Endothelial cell of umbilical vein (primary cell): ENCODE data around the gene TSPAN31. TPM values are rescaled to one million over a fixed set of nuclear protein-coding genes. Genes with fewer than 3 reads are reported as not detected.

ENCODE experiments used
- BruUV-seq: library from RNA; stranded (reverse); fragments of 400-500 nt; replicated peaks from 2 replicates; lab custom pipeline; 2021; lab: Mats Ljungman, UMichigan
- CTCF ChIA-PET: fragments of 300-600, 350-600 bp; sonication (Branson Sonifier 250); formaldehyde crosslinking; loops from one replicate; lab custom pipeline; 2021; ENCODE audit warnings: antibody characterized with exemption, inconsistent platforms; lab: Charles Lee
- POLR2A ChIA-PET: fragments of 300-600, 350-600 bp; sonication (Branson Sonifier 250); formaldehyde crosslinking; loops from one replicate; lab custom pipeline; 2021; ENCODE audit warnings: antibody characterized with exemption, inconsistent platforms; lab: Charles Lee
- DNase-seq: peaks from one replicate; pipeline ENCODE4 v3.0.0-alpha.2; 2011; ENCODE audit warnings: low read depth, low spot score
- FAIRE-seq: peaks from 2 replicates; lab custom pipeline; 2011; peaks lifted over from hg19 to GRCh38; lab: Jason Lieb, UNC
- H2AFZ ChIP-seq: 2 replicates; pipeline ENCODE4 v1.6.0; 2012; ENCODE audit warnings: low read depth, low read length, control low read depth, inconsistent platforms
- H3K27ac ChIP-seq: 2 replicates; pipeline ENCODE4 v1.5.1; 2011; ENCODE audit warnings: low read depth, mild to moderate bottlenecking, control low read depth, low read length, moderate library complexity; ENCODE audit not compliant: insufficient read depth
- H3K27me3 ChIP-seq, 2 experiments: 2 replicates each; pipeline versions ENCODE4 v1.6.0 to v1.6.1; 2011; ENCODE audit warnings: low read length in 2 of 2, mixed read lengths in 1 of 2; ENCODE audit not compliant: control insufficient read depth in 2 of 2, insufficient read depth in 2 of 2
- H3K36me3 ChIP-seq, 2 experiments: 2 replicates in 1 of 2; 3 replicates in 1 of 2; pipeline ENCODE4 v1.5.1; 2011; ENCODE audit warnings: low read length in 2 of 2, mild to moderate bottlenecking in 1 of 2, moderate library complexity in 1 of 2; ENCODE audit not compliant: control insufficient read depth in 2 of 2, insufficient read depth in 2 of 2; ENCODE audit errors: extremely low read depth in 1 of 2
- H3K4me1 ChIP-seq: 3 replicates; pipeline ENCODE4 v1.5.1; 2011; ENCODE audit warnings: mild to moderate bottlenecking, low read length; ENCODE audit not compliant: control insufficient read depth, insufficient read depth; ENCODE audit errors: extremely low read depth
- H3K4me2 ChIP-seq: 2 replicates; pipeline ENCODE4 v1.6.1; 2011; ENCODE audit warnings: low read length, control low read depth, mixed read lengths; ENCODE audit not compliant: insufficient read depth
- H3K4me3 ChIP-seq, 3 experiments: fragments of 200-600 bp in 1 of 3; sonication (generic), shearing (Covaris generic) in 1 of 3; replicated peaks in 1 of 3; 2 replicates each; pipeline ENCODE4 v1.5.1; 2011 to 2016; ENCODE audit warnings: control low read depth in 3 of 3, low read length in 3 of 3, mild to moderate bottlenecking in 2 of 3, inconsistent platforms in 1 of 3, low read depth in 1 of 3, moderate library complexity in 1 of 3; ENCODE audit not compliant: insufficient read depth in 1 of 3
- H3K79me2 ChIP-seq: 2 replicates; pipeline ENCODE4 v1.6.0; 2012; ENCODE audit warnings: low read length, inconsistent platforms; ENCODE audit not compliant: control insufficient read depth, insufficient read depth
- H3K9ac ChIP-seq: replicated peaks from 2 replicates; pipeline ENCODE3; 2011; ENCODE audit warnings: low read length, control low read depth; ENCODE audit not compliant: insufficient read depth; ENCODE audit errors: extremely low read depth
- H3K9me1 ChIP-seq: replicated peaks from 3 replicates; pipeline ENCODE4 v1.6.0; 2011; ENCODE audit warnings: mild to moderate bottlenecking, low read length; ENCODE audit not compliant: control insufficient read depth, insufficient read depth; ENCODE audit errors: extremely low read depth
- H3K9me3 ChIP-seq: replicated peaks from 2 replicates; pipeline ENCODE4 v1.5.1; 2012; ENCODE audit warnings: low read length, inconsistent platforms; ENCODE audit not compliant: control insufficient read depth, insufficient read depth
- H4K20me1 ChIP-seq: replicated peaks from 2 replicates; pipeline ENCODE3; 2011; ENCODE audit warnings: mild to moderate bottlenecking, low read length; ENCODE audit not compliant: control insufficient read depth, insufficient read depth; ENCODE audit errors: extremely low read depth
- CTCF ChIP-seq, 2 donors: IDR thresholded peaks; 1 replicate in 1 of 2; 2 replicates in 1 of 2; pipeline ENCODE4 v1.5.1; 2011; ENCODE audit warnings: low read length in 2 of 2, mild to moderate bottlenecking in 2 of 2, moderate library complexity in 2 of 2, control low read depth in 1 of 2, inconsistent platforms in 1 of 2, low read depth in 1 of 2; ENCODE audit not compliant: insufficient read depth in 1 of 2; ENCODE audit errors: extremely low read depth in 1 of 2
- EZH2 ChIP-seq: IDR thresholded peaks from 2 replicates; pipeline ENCODE4 v1.6.1; 2012; ENCODE audit warnings: borderline replicate concordance, low read depth, mild to moderate bottlenecking, moderate library complexity, low read length, inconsistent platforms; ENCODE audit not compliant: severe bottlenecking
- FOS ChIP-seq: IDR thresholded peaks from 2 replicates; pipeline ENCODE4 v1.6.1; 2011; ENCODE audit warnings: mild to moderate bottlenecking, low read length, moderate library complexity, borderline replicate concordance; ENCODE audit not compliant: insufficient read depth
- GATA2 ChIP-seq: IDR thresholded peaks from 2 replicates; pipeline ENCODE4 v1.7.0; 2011; ENCODE audit warnings: low read depth, mild to moderate bottlenecking, moderate library complexity, mixed read lengths, low read length; ENCODE audit not compliant: insufficient read length, insufficient read depth
- JUN ChIP-seq: IDR thresholded peaks from 2 replicates; pipeline ENCODE4 v1.6.1; 2011; ENCODE audit warnings: borderline replicate concordance, low read depth; ENCODE audit not compliant: insufficient read length, insufficient read depth
- MAX ChIP-seq: IDR thresholded peaks from 2 replicates; pipeline ENCODE4 v1.6.1; 2011; ENCODE audit not compliant: insufficient read depth, insufficient read length
- MYC ChIP-seq: IDR thresholded peaks from one replicate; pipeline ENCODE4 v1.6.1; 2011; ENCODE audit warnings: mild to moderate bottlenecking, low read depth, low read length
- POLR2A ChIP-seq: IDR thresholded peaks from 2 replicates; pipeline ENCODE4 v1.6.1; 2012; ENCODE audit warnings: low read depth, mild to moderate bottlenecking, control low read depth, low read length
- POLR2AphosphoS5 ChIP-seq: IDR thresholded peaks from 2 replicates; pipeline ENCODE4 v1.6.1; 2012; ENCODE audit warnings: low read depth, mild to moderate bottlenecking, control low read depth, low read length, moderate library complexity; ENCODE audit not compliant: insufficient read depth
- dilution Hi-C: fragments of 300-500 bp; cut with MboI; formaldehyde crosslinking; loops from one replicate; pipeline ENCODE4 v1.15.0; 2019; ENCODE audit warnings: low sequenced_read_pairs; ENCODE audit not compliant: extremely low pct_ligation_motif_present
- intact Hi-C: fragments of 100-400 bp; cut with micrococcal nuclease; formaldehyde crosslinking; loops from one replicate; pipeline ENCODE4 v1.10.0; 2022
- polyA plus RNA-seq, 4 experiments: library from polyadenylated mRNA; depleted of rRNA in 3 of 4; stranded (reverse) in 3 of 4; unstranded in 1 of 4; fragments of >200 nt; gene quantifications; 2 replicates each; pipeline versions ENCODE4 v1.2.1 to v1.2.3, GENCODE V29; 2011 to 2012; ENCODE audit warnings: missing spikeins in 1 of 4
- total RNA-seq: library from RNA; stranded (reverse); gene quantifications from 2 replicates; pipeline ENCODE4 v1.2.3, GENCODE V29; 2021

Gene TSPAN31
- total and polyA plus RNA-seq, 2 donors (not counting 3 experiments of a cell fraction or from before 2014, with no cell fraction given) = 15.0 to 43.9 TPM

- no peaks in the 10 kb centered on the region for H3K9me1 ChIP-seq
- peaks cover 9% of the 10 kb centered on the region for H3K4me1 ChIP-seq
- no peak for FAIRE-seq
- no peaks in the 10 kb centered on the region for H4K20me1 ChIP-seq
- H2AFZ ChIP-seq = no peak overlapping the region
- CTCF ChIA-PET = interaction anchor here (3.0 kb wide), 1 partner anchor 19 kb away, joined by 7 read pairs; no protein-coding TSS in a partner anchor
- H3K9ac ChIP-seq = no peak overlapping the region
- no TSS peak for BruUV-seq
- H3K4me3 ChIP-seq = no peak overlapping the region
- TF ChIP-seq JUN = no peak
- no peak for TF ChIP-seq POLR2A
- no peak for TF ChIP-seq GATA2
- intact Hi-C loops = no loop called here
- no peak for DNase-seq
- POLR2A ChIA-PET = no interaction called here
- H3K9me3 ChIP-seq = no peaks in the 10 kb centered on the region
- H3K36me3 ChIP-seq = peaks cover 0 to 3% of the 10 kb centered on the region in 2 experiments
- H3K79me2 ChIP-seq = peaks cover 2% of the 10 kb centered on the region
- H3K27me3 ChIP-seq = no peaks in the 10 kb centered on the region
- no peak overlapping the region for H3K4me2 ChIP-seq
- no peak overlapping the region for H3K27ac ChIP-seq
- dilution Hi-C loops = no loop called here
Observed at GRCh38 chr12:57776247-57776587, 31.4 kb downstream of the TSPAN31 start.

GRCh38 chr12:57777367-57777766, 32.5 kb downstream of the TSPAN31 start:
- H3K9ac ChIP-seq = no peak overlapping the region
- no peak overlapping the region for H3K4me2 ChIP-seq
- no peaks in the 10 kb centered on the region for H3K79me2 ChIP-seq
- BruUV-seq = no TSS peak
- H4K20me1 ChIP-seq = no peaks in the 10 kb centered on the region
- intact Hi-C loops (no loop called here), dilution Hi-C loops (no loop called here)
- POLR2A ChIA-PET = no interaction called here
- H3K36me3 ChIP-seq = peaks cover 0 to 3% of the 10 kb centered on the region in 2 experiments
- H3K9me1 ChIP-seq = no peaks in the 10 kb centered on the region
- peaks cover 5% of the 10 kb centered on the region for H3K4me1 ChIP-seq
- no peak overlapping the region for H3K27ac ChIP-seq
- H3K9me3 ChIP-seq = no peaks in the 10 kb centered on the region
- DNase-seq (no peak), FAIRE-seq (no peak)
- H3K4me3 ChIP-seq = no peak overlapping the region
- H3K27me3 ChIP-seq = no peaks in the 10 kb centered on the region
- H2AFZ ChIP-seq = no peak overlapping the region
- CTCF ChIA-PET = no interaction called here
- TF ChIP-seq MYC (no peak), EZH2 (no peak), CTCF (IDR thresholded peaks at IDR 0.05; ENCODE audit: extremely low read depth in 1 of 2, insufficient read depth in 1 of 2, low read depth in 1 of 2, low read length in 2 of 2) (no peak), POLR2A (no peak), FOS (no peak), GATA2 (no peak), MAX (no peak), JUN (no peak), POLR2AphosphoS5 (no peak)
